ENCODE results near the gene PODXL.

DNA sequence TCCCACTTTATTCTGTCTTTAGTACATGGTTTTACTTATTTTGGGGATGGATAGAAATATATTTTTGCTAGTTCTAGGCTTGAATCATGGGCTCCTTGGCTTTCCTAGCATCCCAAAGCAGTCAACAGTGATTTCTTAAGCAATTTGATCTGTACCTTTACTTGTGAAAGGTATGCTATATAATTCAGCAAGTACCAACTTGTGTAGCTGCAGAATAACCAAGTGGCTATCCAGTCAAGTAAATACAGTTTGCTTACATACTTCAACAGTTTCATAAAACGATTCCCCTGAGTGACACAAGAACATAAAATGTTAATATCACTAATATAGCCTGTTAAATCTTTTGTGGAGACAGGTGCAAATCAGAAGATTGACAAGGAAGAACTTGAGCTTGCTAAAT lies 67.2 kb downstream of the PODXL start:
- no peak for TF ChIP-seq POLR2A (IDR thresholded peaks at IDR 0.05)
- TF ChIP-seq, protein P1, sequence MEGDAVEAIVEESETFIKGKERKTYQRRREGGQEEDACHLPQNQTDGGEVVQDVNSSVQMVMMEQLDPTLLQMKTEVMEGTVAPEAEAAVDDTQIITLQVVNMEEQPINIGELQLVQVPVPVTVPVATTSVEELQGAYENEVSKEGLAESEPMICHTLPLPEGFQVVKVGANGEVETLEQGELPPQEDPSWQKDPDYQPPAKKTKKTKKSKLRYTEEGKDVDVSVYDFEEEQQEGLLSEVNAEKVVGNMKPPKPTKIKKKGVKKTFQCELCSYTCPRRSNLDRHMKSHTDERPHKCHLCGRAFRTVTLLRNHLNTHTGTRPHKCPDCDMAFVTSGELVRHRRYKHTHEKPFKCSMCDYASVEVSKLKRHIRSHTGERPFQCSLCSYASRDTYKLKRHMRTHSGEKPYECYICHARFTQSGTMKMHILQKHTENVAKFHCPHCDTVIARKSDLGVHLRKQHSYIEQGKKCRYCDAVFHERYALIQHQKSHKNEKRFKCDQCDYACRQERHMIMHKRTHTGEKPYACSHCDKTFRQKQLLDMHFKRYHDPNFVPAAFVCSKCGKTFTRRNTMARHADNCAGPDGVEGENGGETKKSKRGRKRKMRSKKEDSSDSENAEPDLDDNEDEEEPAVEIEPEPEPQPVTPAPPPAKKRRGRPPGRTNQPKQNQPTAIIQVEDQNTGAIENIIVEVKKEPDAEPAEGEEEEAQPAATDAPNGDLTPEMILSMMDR (IDR thresholded peaks at IDR 0.05 in 4 of 5, conservative IDR thresholded peaks at IDR 0.05 in 1 of 5): no peak

Measured in gastrocnemius medialis (tissue), 4 donors.